K562 (cell line): ENCODE measurements around the gene CLDN7. TPM values are rescaled to one million over a fixed set of nuclear protein-coding genes. Genes with fewer than 3 reads are reported as not detected.

ENCODE experiments used
- ATF1 ChIP-seq, 2 experiments: fragments of 450-650 bp in 1 of 2; IDR thresholded peaks; 2 replicates each; pipeline ENCODE4 v1.6.1; 2016; ENCODE audit warnings: missing compliant biosample characterization in 1 of 2, missing genetic modification characterization in 1 of 2
- ATF3 ChIP-seq, 2 experiments: fragments of 450-650 bp in 1 of 2; sonication (generic) in 1 of 2; formaldehyde crosslinking in 1 of 2; IDR thresholded peaks in 1 of 2; conservative IDR thresholded peaks in 1 of 2; 2 replicates each; pipeline versions ENCODE4 v1.6.1 to v1.8.1; 2016 to 2023; ENCODE audit warnings: mild to moderate bottlenecking in 2 of 2, moderate library complexity in 2 of 2, inconsistent platforms in 1 of 2, missing genetic modification reagents in 1 of 2
- ATF7 ChIP-seq: fragments of 450-650 bp; IDR thresholded peaks from 2 replicates; pipeline ENCODE4 v1.7.1; 2014; ENCODE audit warnings: mild to moderate bottlenecking, moderate library complexity
- FIP1L1 ChIP-seq: fragments of 200-400 bp; formaldehyde crosslinking; IDR thresholded peaks from 2 replicates; pipeline ENCODE4 v1.6.1; 2018; ENCODE audit warnings: mild to moderate bottlenecking, low read depth, low read length; ENCODE audit not compliant: poor library complexity, severe bottlenecking
- FOXK1 ChIP-seq: sonication (generic); formaldehyde crosslinking; IDR thresholded peaks from 2 replicates; pipeline ENCODE4 v1.8.0; 2022; ENCODE audit warnings: missing genetic modification reagents, mild to moderate bottlenecking, borderline replicate concordance
- HLTF ChIP-seq: fragments of 450-650 bp; IDR thresholded peaks from 2 replicates; pipeline ENCODE4 v1.6.1; 2016
- HSF4 ChIP-seq: fragments of 250-450 bp; sonication (Bioruptor Pico); IDR thresholded peaks from 2 replicates; pipeline ENCODE4 v2.1.2; 2022; ENCODE audit warnings: mild to moderate bottlenecking, moderate library complexity, borderline replicate concordance
- JUN ChIP-seq, 2 experiments: sonication (generic) in 1 of 2; formaldehyde crosslinking in 1 of 2; IDR thresholded peaks; 2 replicates each; pipeline versions ENCODE4 v1.6.1 to v1.8.0; 2012 to 2022; ENCODE audit warnings: borderline replicate concordance in 2 of 2, mild to moderate bottlenecking in 2 of 2, improper control_type of control experiment in 1 of 2, low read depth in 1 of 2, low read length in 1 of 2, missing genetic modification reagents in 1 of 2
- MAFK ChIP-seq: IDR thresholded peaks from 2 replicates; pipeline ENCODE4 v1.6.1; 2011; ENCODE audit warnings: low read length, improper control_type of control experiment
- NFYB ChIP-seq: IDR thresholded peaks from 2 replicates; pipeline ENCODE4 v1.6.1; 2011; ENCODE audit warnings: mild to moderate bottlenecking, moderate library complexity; ENCODE audit not compliant: insufficient read length; ENCODE audit errors: extremely low read depth
- NUFIP1 ChIP-seq: fragments of 450-650 bp; IDR thresholded peaks from 2 replicates; pipeline ENCODE4 v1.6.1; 2018; ENCODE audit not compliant: partially characterized antibody
- PCBP2 ChIP-seq: fragments of 200-400 bp; formaldehyde crosslinking; IDR thresholded peaks from 2 replicates; pipeline ENCODE4 v1.6.1; 2018; ENCODE audit warnings: low read length, low read depth, mild to moderate bottlenecking, moderate library complexity; ENCODE audit not compliant: poor library complexity, severe bottlenecking
- RUNX1 ChIP-seq: sonication (generic); IDR thresholded peaks from 2 replicates; pipeline ENCODE4 v1.6.1; 2016; ENCODE audit warnings: antibody characterized with exemption, low read depth
- SIN3A ChIP-seq, 2 experiments: fragments of 150-350 bp in 1 of 2; IDR thresholded peaks; 2 replicates each; pipeline ENCODE4 v1.6.1; 2011 to 2016; ENCODE audit warnings: borderline replicate concordance in 2 of 2, low read depth in 2 of 2, low read length in 2 of 2, mild to moderate bottlenecking in 2 of 2, moderate library complexity in 2 of 2; ENCODE audit not compliant: control insufficient read depth in 1 of 2
- SLC30A9 ChIP-seq: fragments of 250-450 bp; sonication (Bioruptor Pico); IDR thresholded peaks from 2 replicates; pipeline ENCODE4 v1.8.0; 2022; ENCODE audit warnings: mild to moderate bottlenecking, moderate library complexity
- SRF ChIP-seq, 2 experiments: fragments of 250-450, 450-650 bp in 1 of 2; sonication (Bioruptor Pico) in 1 of 2; sonication (generic) in 1 of 2; formaldehyde crosslinking; IDR thresholded peaks; 2 replicates each; pipeline versions ENCODE4 v1.5.0 to v1.5.1; 2020 to 2022; ENCODE audit warnings: mild to moderate bottlenecking in 1 of 2, missing genetic modification reagents in 1 of 2
- SRSF7 ChIP-seq: fragments of 200-400 bp; formaldehyde crosslinking; optimal IDR thresholded peaks from 2 replicates; pipeline ENCODE3; 2017; ENCODE audit warnings: mild to moderate bottlenecking, low read depth, low read length
- SUPT5H ChIP-seq: fragments of 450-650 bp; IDR thresholded peaks from 2 replicates; pipeline ENCODE4 v1.6.1; 2016
- TAF9B ChIP-seq: fragments of 450-650 bp; IDR thresholded peaks from 2 replicates; pipeline ENCODE4 v1.6.1; 2018; ENCODE audit warnings: mild to moderate bottlenecking; ENCODE audit not compliant: partially characterized antibody
- TAL1 ChIP-seq: fragments of 450-650 bp; IDR thresholded peaks from 2 replicates; pipeline ENCODE4 v1.6.1; 2016; ENCODE audit warnings: mild to moderate bottlenecking
- THAP7 ChIP-seq: fragments of 250-450 bp; sonication (Bioruptor Pico); IDR thresholded peaks from 2 replicates; pipeline ENCODE4 v1.5.0; 2021
- ZBED1 ChIP-seq: IDR thresholded peaks from 2 replicates; pipeline ENCODE4 v1.6.1; 2014
- ZNF324 ChIP-seq: fragments of 250-450 bp; sonication (Bioruptor Pico); IDR thresholded peaks from 2 replicates; pipeline ENCODE4 v1.4.0; 2020; ENCODE audit warnings: mild to moderate bottlenecking
- ZNF444 ChIP-seq: fragments of 250-450 bp; sonication (Bioruptor Pico); IDR thresholded peaks from 2 replicates; pipeline ENCODE4 v1.4.0; 2020; ENCODE audit warnings: mild to moderate bottlenecking, moderate library complexity
- ZNF644 ChIP-seq: fragments of 200-800 bp; sonication (Bioruptor generic); IDR thresholded peaks from 2 replicates; pipeline ENCODE4 v1.6.1; 2016; ENCODE audit warnings: low read depth, missing genetic modification characterization, missing compliant biosample characterization
- ZNF695 ChIP-seq: fragments of 450-650 bp; formaldehyde crosslinking; IDR thresholded peaks from 2 replicates; pipeline ENCODE4 v1.4.0; 2020; ENCODE audit warnings: mild to moderate bottlenecking, moderate library complexity
- ZNF75A ChIP-seq: fragments of 450-650 bp; formaldehyde crosslinking; IDR thresholded peaks from 2 replicates; pipeline ENCODE4 v1.4.0; 2020; ENCODE audit warnings: mild to moderate bottlenecking
- ZZZ3 ChIP-seq: fragments of 450-650 bp; IDR thresholded peaks from 2 replicates; pipeline ENCODE4 v1.6.1; 2016; ENCODE audit warnings: antibody characterized with exemption, mild to moderate bottlenecking, moderate library complexity
- polyA plus RNA-seq, 8 experiments: library from polyadenylated mRNA; depleted of rRNA in 4 of 8; stranded (reverse) in 5 of 8; unstranded in 3 of 8; fragments of >200 nt; fragmentation: Nextera tagmentation in 2 of 8; fragmentation: Illumina TruSeq in 1 of 8; extraction: Ambion mirVana in 2 of 8; extraction: Trizol in 1 of 8; gene quantifications; 2 replicates each; pipeline versions ENCODE4 v1.2.1 to v1.2.3, GENCODE V29; 2011 to 2014; ENCODE audit warnings: inconsistent platforms in 1 of 8, missing spikeins in 1 of 8
- total RNA-seq, 7 experiments: library from RNA; depleted of rRNA in 6 of 7; stranded (reverse); fragments of >200 nt in 6 of 7; fragmentation: Illumina TruSeq in 2 of 7; extraction: Trizol in 2 of 7; gene quantifications; 2 replicates each; pipeline versions ENCODE4 v1.2.1 to v1.2.3, GENCODE V29; 2011 to 2021; ENCODE audit warnings: low replicate concordance in 1 of 7

CLDN7 gene
- total and polyA plus RNA-seq, 9 of the 15 experiments (the other 6 are each of a cell fraction or from before 2014, with no cell fraction given), result 2.2 to 14.5 (median 7.6) TPM

GRCh38 chr17:7234083-7234951 lies 28.0 kb downstream of the CLDN7 start, which contains the start of gene DVL2 (continued):
- TF ChIP-seq NFYB (no peak), ATF7 (peak; percentile 57; the same call in 1 of the 2 replicates), FIP1L1 (peak; percentile 67), NUFIP1 (no peak), MAFK (no peak; the same call in 1 of the 2 replicates), HLTF (0 out of 2 replicates have a peak, but pooled peaks have one; percentile 27), HSF4 (CRISPR knock-in tag) (no peak), RUNX1 (peak; percentile 56; the same call in 1 of the 2 replicates), ATF3 (IDR thresholded peaks at IDR 0.05) (0 out of 2 replicates have a peak, but pooled peaks have one; percentile 28), ATF3 (CRISPR knock-in tag; conservative IDR thresholded peaks at IDR 0.05) (no peak), ZNF695 (CRISPR knock-in tag) (no peak), FOXK1 (no peak), SIN3A (IDR thresholded peaks at IDR 0.05; ENCODE audit: borderline replicate concordance in 2 of 2, control insufficient read depth in 1 of 2, low read depth in 2 of 2, low read length in 2 of 2) (peak in 1 of 2 experiments; percentile 95; a peak in 1 of 4 replicates), JUN (IDR thresholded peaks at IDR 0.05; ENCODE audit: borderline replicate concordance, low read depth, low read length) (no peak), JUN (CRISPR knock-in tag; IDR thresholded peaks at IDR 0.05; ENCODE audit: borderline replicate concordance) (0 out of 2 replicates have a peak, but pooled peaks have one; percentile 58), SUPT5H (peak; percentile 91), TAF9B (no peak), SRF (CRISPR knock-in tag; IDR thresholded peaks at IDR 0.05) (0 out of 4 replicates have a peak, but pooled peaks of 1 of the 2 experiments have one; percentile 17), ZZZ3 (no peak), THAP7 (CRISPR knock-in tag) (peak; percentile 92), SRSF7 (no peak), TAL1 (no peak), ZNF75A (CRISPR knock-in tag) (no peak), ZBED1 (peak; percentile 69; the same call in 1 of the 2 replicates), ZNF444 (CRISPR knock-in tag) (no peak), PCBP2 (no peak), ATF1 (CRISPR knock-in tag; IDR thresholded peaks at IDR 0.05) (no peak), ATF1 (tag; IDR thresholded peaks at IDR 0.05) (peak; percentile 45; the same call in 1 of the 2 replicates), ZNF324 (CRISPR knock-in tag) (peak; percentile 57), ZNF644 (tag) (no peak), SLC30A9 (no peak)
